ENCODE measurements around the gene VPS13A. TPM values are rescaled to one million over a fixed set of nuclear protein-coding genes. Genes with fewer than 3 reads are reported as not detected.

VPS13A gene
- total RNA-seq, result 10 to 100 TPM; 26.8 to 26.9 TPM

DNA sequence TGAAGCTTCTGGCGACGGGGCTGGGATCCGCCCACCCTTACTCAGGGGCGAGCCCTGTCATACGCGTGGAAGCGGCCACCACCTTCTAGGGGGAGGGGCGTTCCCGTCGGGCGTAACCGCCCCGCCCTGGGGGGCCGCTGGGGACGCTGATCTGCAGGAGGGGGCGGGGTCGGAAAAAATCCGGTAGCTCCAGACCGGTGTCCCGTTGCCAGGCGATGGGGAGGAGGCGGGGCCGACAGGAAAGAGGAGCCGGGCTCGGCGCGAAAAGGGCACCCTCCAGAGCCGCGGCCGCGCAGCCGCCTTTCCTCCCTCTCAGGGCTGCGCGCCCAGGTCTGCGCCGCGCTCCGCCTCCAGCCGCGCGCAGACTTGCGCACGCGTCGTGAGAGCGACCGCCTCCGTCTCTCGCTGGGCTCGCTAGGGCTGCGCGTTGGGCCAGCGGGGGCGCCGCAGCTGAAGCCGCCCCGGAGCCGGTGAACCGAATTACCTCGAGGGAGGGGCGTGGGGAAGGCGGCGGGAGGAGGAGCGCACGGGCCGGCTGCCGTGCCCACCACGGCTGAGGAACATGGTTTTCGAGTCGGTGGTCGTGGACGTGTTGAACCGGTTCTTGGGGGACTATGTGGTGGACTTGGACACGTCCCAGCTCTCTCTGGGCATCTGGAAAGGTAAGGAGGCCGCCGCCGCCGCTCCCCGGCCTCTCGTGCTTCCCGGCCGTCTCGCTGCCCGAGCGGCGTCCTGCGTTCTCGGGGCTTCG, at the start of gene VPS13A:
TSS of gene VPS13A (plus strand) at position 392 of the 751 bp plus-strand sequence. CDS start at position 563, 171 bp downstream.
- H3K36me3 Mint-ChIP-seq (ENCODE audit: low read depth), result peaks cover 3% of the 10 kb centered on the region
- H3K27me3 Mint-ChIP-seq (ENCODE audit: low read depth), result no peaks in the 10 kb centered on the region
- intact Hi-C loops (cut with micrococcal nuclease), result loop anchor here (1.0 to 5.0 kb wide), 11 partner anchors 127 to 1285 kb away; partner anchors contain the start of genes CEP78, GCNT1, GNAQ and PCSK5
- peak; percentile 96 for DNase-seq
- H3K27ac Mint-ChIP-seq, result peak within 1 kb of the TSS; percentile 79
- H3K4me3 Mint-ChIP-seq, result peak within 1 kb of the TSS; percentile 80
- CTCF ChIA-PET, result interaction anchor here (0.6 to 1.8 kb wide), 3 partner anchors 10 to 858 kb away, joined by 3 to 12 read pairs (median 4); no protein-coding TSS in a partner anchor
- H3K4me1 Mint-ChIP-seq (ENCODE audit: low read depth), result peaks cover 23% of the 10 kb centered on the region
- H3K9me3 Mint-ChIP-seq, result no peaks in the 10 kb centered on the region

DNA sequence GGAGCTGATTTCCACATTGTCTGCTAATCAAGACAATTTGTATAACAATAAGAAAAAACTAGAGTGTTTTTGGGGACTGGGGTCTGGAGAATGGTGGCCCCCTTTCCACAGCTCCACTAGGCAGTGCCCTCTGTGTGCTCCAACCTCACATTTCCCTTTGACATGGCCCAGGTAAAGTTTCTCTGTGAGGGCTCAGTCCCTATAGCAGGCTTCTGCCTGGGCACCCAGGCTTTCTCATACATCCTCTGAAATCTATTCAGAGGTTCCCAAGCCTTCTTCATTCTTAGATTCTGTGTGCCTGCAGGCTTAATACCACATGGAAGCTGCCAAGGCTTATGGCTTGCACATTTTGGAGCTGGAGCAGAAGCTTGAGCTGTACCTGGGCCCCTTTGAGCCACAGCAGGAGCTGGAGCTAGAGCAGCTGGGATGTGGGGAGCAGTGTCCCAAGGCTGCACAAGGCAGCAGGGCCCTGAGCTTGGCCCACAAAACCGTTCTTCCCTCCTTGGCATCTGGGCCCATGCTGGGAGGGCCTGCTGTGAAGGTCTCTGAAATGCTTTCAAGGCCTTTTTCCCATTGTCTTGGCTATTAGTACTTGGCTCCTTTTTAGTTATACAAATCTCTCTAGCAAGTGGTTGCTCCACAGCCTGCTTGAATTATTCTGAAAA, 49.1 kb upstream of the VPS13A start:
- H3K27me3 Mint-ChIP-seq (ENCODE audit: low read depth), result peaks cover 28% of the 10 kb centered on the region
- no peak for DNase-seq
- H3K4me3 Mint-ChIP-seq, result no peak overlapping the region
- H3K4me1 Mint-ChIP-seq (ENCODE audit: low read depth), result no peaks in the 10 kb centered on the region
- H3K36me3 Mint-ChIP-seq (ENCODE audit: low read depth), result no peaks in the 10 kb centered on the region
- peaks cover 5% of the 10 kb centered on the region for H3K9me3 Mint-ChIP-seq
- intact Hi-C loops (cut with micrococcal nuclease), result no loop called here
- no peak overlapping the region for H3K27ac Mint-ChIP-seq
- CTCF ChIA-PET, result interaction anchor here (1.7 to 1.8 kb wide), 2 partner anchors 21 to 39 kb away, joined by 5 read pairs; no protein-coding TSS in a partner anchor

DNA sequence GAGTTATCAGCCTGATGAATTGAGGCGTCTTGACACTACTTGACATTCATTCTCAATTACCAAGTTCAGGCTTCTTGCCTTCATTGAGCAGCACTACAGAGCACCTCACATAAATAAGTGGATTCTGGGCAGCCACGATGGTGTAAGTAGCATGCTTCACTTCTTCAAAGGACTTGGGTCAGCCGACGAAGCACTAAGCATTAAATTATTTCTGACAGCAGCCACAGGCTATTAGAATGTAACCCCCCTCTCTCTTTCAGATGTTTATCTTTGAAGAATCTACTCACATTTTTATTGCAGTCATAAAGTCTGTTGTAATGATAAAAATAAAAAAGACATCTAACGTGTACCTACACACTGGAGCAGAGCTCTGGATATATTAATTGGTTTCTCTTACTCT, 45.9 kb upstream of the VPS13A start:
- Mint-ChIP-seq H3K27me3 (ENCODE audit: low read depth) (peaks cover 29% of the 10 kb centered on the region), H3K4me1 (ENCODE audit: low read depth) (no peaks in the 10 kb centered on the region), H3K9me3 (peaks cover 5% of the 10 kb centered on the region), H3K27ac (no peak overlapping the region), H3K4me3 (no peak overlapping the region), H3K36me3 (ENCODE audit: low read depth) (no peaks in the 10 kb centered on the region)
- no peak for DNase-seq
- CTCF ChIA-PET, result interaction anchor here (0.9 kb wide), 1 partner anchor 19 kb away, joined by 3 read pairs; no protein-coding TSS in a partner anchor
- intact Hi-C loops (cut with micrococcal nuclease), result no loop called here

GRCh38 chr9:77133011-77133410, 44.3 kb upstream of the VPS13A start:
- intact Hi-C loops (cut with micrococcal nuclease), result no loop called here
- no peak overlapping the region for H3K4me3 Mint-ChIP-seq
- no peaks in the 10 kb centered on the region for H3K36me3 Mint-ChIP-seq (ENCODE audit: low read depth)
- no peaks in the 10 kb centered on the region for H3K4me1 Mint-ChIP-seq (ENCODE audit: low read depth)
- DNase-seq, result no peak
- CTCF ChIA-PET, result no interaction called here
- no peak overlapping the region for H3K27ac Mint-ChIP-seq
- H3K27me3 Mint-ChIP-seq (ENCODE audit: low read depth), result peaks cover 28% of the 10 kb centered on the region
- peaks cover 5% of the 10 kb centered on the region for H3K9me3 Mint-ChIP-seq

DNA sequence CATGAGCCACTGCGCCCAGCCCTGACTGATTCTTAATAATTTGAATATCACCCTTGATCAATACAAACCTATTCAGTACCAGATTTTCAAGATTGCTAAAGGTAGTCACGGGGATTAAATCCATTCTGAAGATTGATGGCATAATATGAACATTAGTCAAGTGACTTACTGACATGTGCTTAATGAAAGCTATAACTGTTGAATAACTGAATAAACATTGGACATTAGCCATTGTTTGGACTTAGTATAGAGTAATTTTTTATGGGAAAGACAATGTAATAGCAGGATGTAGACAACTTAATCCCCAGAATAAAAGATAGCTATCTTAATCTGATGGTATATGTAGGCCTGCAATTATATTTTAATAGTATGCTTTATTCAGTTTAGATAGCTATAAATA, 35.0 kb upstream of the VPS13A start:
- H3K27ac Mint-ChIP-seq, result no peak overlapping the region
- no peaks in the 10 kb centered on the region for H3K36me3 Mint-ChIP-seq (ENCODE audit: low read depth)
- no peak for DNase-seq
- no peaks in the 10 kb centered on the region for H3K4me1 Mint-ChIP-seq (ENCODE audit: low read depth)
- CTCF ChIA-PET, result no interaction called here
- peaks cover 2% of the 10 kb centered on the region for H3K27me3 Mint-ChIP-seq (ENCODE audit: low read depth)
- no peak overlapping the region for H3K4me3 Mint-ChIP-seq
- no peaks in the 10 kb centered on the region for H3K9me3 Mint-ChIP-seq
- intact Hi-C loops (cut with micrococcal nuclease), result no loop called here

DNA sequence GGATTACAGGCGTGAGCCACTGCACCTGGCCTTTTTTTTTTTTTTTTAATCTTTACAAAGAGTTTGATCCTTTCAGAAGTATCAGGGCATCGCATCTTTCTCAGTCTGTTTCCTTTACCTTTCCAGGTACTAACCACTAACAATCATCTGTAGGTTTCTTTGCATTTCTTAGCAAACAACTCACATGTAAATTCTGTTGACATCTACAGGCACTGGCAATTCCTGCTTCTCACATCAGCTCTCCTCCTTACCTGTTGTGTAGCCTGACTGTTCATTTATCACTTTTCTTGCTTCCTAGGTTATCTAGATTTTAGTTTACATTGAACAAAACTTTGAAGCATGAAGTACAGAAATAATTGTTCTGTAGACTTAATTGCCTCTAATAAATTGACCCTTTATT, 27.5 kb upstream of the VPS13A start:
- no peak for DNase-seq
- H3K36me3 Mint-ChIP-seq (ENCODE audit: low read depth), result no peaks in the 10 kb centered on the region
- CTCF ChIA-PET, result interaction anchor here (0.6 to 1.4 kb wide), 6 partner anchors 22 to 1738 kb away, joined by 3 to 5 read pairs (median 4); no protein-coding TSS in a partner anchor
- intact Hi-C loops (cut with micrococcal nuclease), result loop anchor here (1.0 to 5.0 kb wide), 3 partner anchors 138 to 758 kb away; partner anchors contain the start of gene RFK
- H3K27ac Mint-ChIP-seq, result no peak overlapping the region
- no peak overlapping the region for H3K4me3 Mint-ChIP-seq
- H3K4me1 Mint-ChIP-seq (ENCODE audit: low read depth), result no peaks in the 10 kb centered on the region
- peaks cover 14% of the 10 kb centered on the region for H3K27me3 Mint-ChIP-seq (ENCODE audit: low read depth)
- H3K9me3 Mint-ChIP-seq, result no peaks in the 10 kb centered on the region

DNA sequence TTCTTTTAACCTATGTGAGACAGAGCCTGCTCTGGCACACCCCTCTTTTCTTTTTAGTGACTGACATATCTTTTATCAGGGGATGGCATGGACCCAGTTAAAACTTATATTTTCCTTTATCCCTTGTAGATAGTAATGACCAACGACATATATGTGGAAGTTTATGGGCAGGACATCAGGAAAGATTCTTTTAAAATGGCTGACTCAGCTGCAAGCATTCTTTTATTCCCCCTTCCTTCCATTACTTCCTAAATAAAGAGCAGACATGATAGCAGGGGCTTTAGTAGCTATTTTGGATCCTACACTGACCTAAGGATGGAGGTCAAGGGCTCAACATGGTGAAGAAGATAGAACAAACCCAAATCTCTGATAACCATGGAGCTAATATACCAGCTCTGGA, 25.0 kb upstream of the VPS13A start:
- Mint-ChIP-seq H3K4me1 (ENCODE audit: low read depth) (no peaks in the 10 kb centered on the region), H3K27me3 (ENCODE audit: low read depth) (peaks cover 16% of the 10 kb centered on the region), H3K36me3 (ENCODE audit: low read depth) (no peaks in the 10 kb centered on the region), H3K27ac (no peak overlapping the region), H3K4me3 (no peak overlapping the region), H3K9me3 (no peaks in the 10 kb centered on the region)
- DNase-seq, result no peak
- intact Hi-C loops (cut with micrococcal nuclease), result loop anchor here (5.0 kb wide), 1 partner anchor 760 kb away; the partner anchor contains the start of gene RFK
- CTCF ChIA-PET, result interaction anchor here (0.6 to 1.6 kb wide), 3 partner anchors 13 to 539 kb away, joined by 3 read pairs; no protein-coding TSS in a partner anchor

DNA sequence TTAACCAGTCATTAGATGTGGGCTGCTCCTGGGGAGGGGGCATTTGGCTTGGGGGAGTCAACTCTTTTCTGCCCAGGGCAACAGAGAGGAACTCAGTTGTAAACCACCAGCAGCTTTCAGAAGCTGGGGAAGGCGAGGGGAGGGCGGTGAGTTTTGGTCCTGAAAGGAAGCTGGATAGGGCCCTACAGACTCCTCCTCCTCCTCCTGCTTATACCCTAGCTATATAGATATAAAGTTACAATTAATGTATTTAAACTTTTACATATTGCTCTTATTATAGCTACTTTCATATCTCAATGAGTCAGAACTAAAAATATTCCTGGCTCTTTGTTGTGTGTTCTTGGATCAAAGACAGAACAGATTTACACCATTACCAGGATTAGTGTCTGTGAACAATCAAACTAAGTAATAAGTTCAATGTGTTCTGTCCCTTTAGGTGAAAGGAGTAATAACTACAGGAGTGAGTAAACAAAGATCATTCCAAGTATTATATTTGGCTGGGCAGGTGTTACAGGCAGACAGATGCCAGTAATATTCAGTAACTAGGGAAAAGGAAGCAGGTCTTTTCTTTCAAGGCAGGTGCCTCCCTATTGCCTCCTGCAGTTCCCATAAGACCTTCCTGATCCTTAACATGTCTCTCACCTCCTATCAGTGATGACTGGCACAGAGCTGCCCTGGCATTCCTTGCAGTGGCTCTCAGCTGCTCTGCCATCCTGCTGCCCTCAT, 20.5 kb upstream of the VPS13A start:
- DNase-seq, result no peak
- Mint-ChIP-seq H3K36me3 (ENCODE audit: low read depth) (no peaks in the 10 kb centered on the region), H3K9me3 (no peaks in the 10 kb centered on the region), H3K27me3 (ENCODE audit: low read depth) (peaks cover 15% of the 10 kb centered on the region), H3K27ac (no peak overlapping the region), H3K4me3 (no peak overlapping the region), H3K4me1 (ENCODE audit: low read depth) (no peaks in the 10 kb centered on the region)
- intact Hi-C loops (cut with micrococcal nuclease), result no loop called here
- CTCF ChIA-PET, result interaction anchor here (1.4 kb wide), 1 partner anchor 10 kb away, joined by 8 read pairs; no protein-coding TSS in a partner anchor

DNA sequence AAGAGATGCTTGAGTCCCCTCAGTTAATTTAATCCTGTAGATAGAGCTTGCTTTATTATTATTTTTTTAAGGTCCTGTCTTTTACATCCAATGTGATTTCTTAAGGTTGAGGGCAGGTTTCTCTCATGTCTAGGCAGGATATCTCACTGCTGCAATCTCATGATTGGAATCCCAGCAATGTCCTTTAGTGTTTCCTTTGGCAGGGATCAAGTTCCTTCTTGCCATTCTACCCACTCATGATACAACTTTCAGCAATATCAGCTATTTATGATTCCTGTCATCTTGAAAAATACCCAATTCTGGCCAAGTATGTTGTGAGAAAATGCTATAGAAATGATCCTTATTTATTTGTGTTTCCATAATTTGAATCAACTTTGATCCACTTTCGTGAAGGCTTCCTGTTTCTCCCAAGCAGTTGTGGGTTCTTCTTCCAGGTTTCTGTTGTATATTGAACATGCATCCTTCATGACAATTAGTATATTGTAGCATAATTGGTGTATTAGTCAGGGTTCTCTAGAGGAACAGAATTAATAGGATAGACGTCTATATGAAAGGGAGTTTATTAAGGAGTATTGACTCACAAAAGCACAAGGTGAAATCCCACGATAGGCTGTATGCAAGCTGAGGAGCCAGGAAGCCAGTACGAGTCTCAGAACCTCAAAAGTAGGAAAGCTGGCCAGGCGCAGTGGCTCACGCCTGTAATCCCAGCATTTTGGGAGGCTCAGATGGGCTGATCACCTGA, 18.4 kb upstream of the VPS13A start:
- CTCF ChIA-PET, result interaction anchor here (0.8 to 1.1 kb wide), 2 partner anchors 8 kb away, joined by 3 to 4 read pairs; no protein-coding TSS in a partner anchor
- peaks cover 7% of the 10 kb centered on the region for H3K27me3 Mint-ChIP-seq (ENCODE audit: low read depth)
- DNase-seq, result no peak
- H3K36me3 Mint-ChIP-seq (ENCODE audit: low read depth), result no peaks in the 10 kb centered on the region
- H3K4me3 Mint-ChIP-seq, result no peak overlapping the region
- no peaks in the 10 kb centered on the region for H3K9me3 Mint-ChIP-seq
- no peaks in the 10 kb centered on the region for H3K4me1 Mint-ChIP-seq (ENCODE audit: low read depth)
- H3K27ac Mint-ChIP-seq, result no peak overlapping the region
- intact Hi-C loops (cut with micrococcal nuclease), result no loop called here

DNA sequence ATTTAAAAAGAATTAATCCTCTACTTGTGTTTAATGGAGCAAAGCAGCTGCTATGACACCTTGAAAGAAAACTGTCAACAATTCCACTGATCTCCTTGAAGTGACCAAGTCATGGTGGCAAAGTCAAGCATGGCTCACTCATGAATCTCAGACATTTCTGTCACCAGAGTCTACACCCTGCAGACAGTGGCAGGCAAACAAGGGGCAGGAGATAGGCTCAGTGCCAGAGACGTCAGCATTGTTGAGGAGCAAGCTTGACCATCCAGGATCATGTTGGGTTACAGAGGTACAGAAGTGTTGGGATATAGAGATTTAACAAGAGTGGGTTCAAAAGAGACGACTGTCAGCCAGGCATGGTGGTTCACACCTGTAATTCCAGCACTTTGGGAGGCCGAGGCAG, 16.1 kb upstream of the VPS13A start:
- Mint-ChIP-seq H3K27ac (no peak overlapping the region), H3K4me3 (no peak overlapping the region), H3K9me3 (no peaks in the 10 kb centered on the region), H3K4me1 (ENCODE audit: low read depth) (no peaks in the 10 kb centered on the region), H3K27me3 (ENCODE audit: low read depth) (peaks cover 5% of the 10 kb centered on the region), H3K36me3 (ENCODE audit: low read depth) (no peaks in the 10 kb centered on the region)
- no peak for DNase-seq
- CTCF ChIA-PET, result no interaction called here
- intact Hi-C loops (cut with micrococcal nuclease), result no loop called here

- H3K9me3 Mint-ChIP-seq, result no peaks in the 10 kb centered on the region
- H3K27ac Mint-ChIP-seq, result no peak overlapping the region
- H3K27me3 Mint-ChIP-seq (ENCODE audit: low read depth), result peaks cover 5% of the 10 kb centered on the region
- no peak overlapping the region for H3K4me3 Mint-ChIP-seq
- intact Hi-C loops (cut with micrococcal nuclease), result no loop called here
- CTCF ChIA-PET, result no interaction called here
- no peak for DNase-seq
- no peaks in the 10 kb centered on the region for H3K36me3 Mint-ChIP-seq (ENCODE audit: low read depth)
- H3K4me1 Mint-ChIP-seq (ENCODE audit: low read depth), result no peaks in the 10 kb centered on the region
Observed at GRCh38 chr9:77161966-77162365, 15.4 kb upstream of the VPS13A start.

Measured in activated naive CD4-positive, alpha-beta T cell treated with anti-CD3 and anti-CD28 coated beads for 36 hours (primary cell).